ENCODE measurements around the gene APOBEC3G. TPM values are rescaled to one million over a fixed set of nuclear protein-coding genes. Genes with fewer than 3 reads are reported as not detected.
"Not testable (repeated sequence)": the region's sequence is repeated elsewhere in the genome, so short reads cannot be mapped to it uniquely, and the experiment has no call there.

Gene APOBEC3G
- total RNA-seq, 4 donors from 2014 or later: 7.1 to 11.6 (median 9.4) TPM; not detected in 1

DNA sequence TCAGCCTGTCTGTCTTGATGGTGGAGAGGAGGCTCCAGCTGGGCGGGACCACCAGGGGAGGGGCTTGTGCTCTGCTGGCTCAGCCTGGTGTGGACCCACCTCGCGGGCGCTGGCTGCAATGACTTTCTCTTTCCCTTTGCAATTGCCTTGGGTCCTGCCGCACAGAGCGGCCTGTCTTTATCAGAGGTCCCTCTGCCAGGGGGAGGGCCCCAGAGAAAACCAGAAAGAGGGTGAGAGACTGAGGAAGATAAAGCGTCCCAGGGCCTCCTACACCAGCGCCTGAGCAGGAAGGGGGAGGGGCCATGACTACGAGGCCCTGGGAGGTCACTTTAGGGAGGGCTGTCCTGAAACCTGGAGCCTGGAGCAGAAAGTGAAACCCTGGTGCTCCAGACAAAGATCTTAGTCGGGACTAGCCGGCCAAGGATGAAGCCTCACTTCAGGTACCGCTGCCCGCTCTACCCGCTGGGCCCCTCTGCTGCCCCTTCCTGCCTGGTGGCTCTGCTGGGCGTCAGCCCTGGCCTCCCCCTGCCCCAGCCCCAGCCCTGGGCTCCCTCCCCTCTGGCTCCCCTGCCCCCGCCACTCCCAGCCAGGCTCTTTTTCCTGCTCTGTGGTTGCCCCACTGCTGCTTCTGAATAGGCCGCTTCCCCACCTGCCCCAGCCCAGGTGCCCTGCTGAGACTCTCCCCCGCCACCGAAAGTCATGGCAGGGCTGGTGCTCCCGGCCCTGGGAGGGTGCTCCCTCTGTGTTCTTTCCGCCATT lies 36.4 kb upstream of the APOBEC3G start, which contains the start of gene APOBEC3F:
APOBEC3F (plus strand) TSS at position 327 of the 759 bp plus-strand sequence; CDS start at position 424, 97 bp downstream.
- TF ChIP-seq, protein P1, sequence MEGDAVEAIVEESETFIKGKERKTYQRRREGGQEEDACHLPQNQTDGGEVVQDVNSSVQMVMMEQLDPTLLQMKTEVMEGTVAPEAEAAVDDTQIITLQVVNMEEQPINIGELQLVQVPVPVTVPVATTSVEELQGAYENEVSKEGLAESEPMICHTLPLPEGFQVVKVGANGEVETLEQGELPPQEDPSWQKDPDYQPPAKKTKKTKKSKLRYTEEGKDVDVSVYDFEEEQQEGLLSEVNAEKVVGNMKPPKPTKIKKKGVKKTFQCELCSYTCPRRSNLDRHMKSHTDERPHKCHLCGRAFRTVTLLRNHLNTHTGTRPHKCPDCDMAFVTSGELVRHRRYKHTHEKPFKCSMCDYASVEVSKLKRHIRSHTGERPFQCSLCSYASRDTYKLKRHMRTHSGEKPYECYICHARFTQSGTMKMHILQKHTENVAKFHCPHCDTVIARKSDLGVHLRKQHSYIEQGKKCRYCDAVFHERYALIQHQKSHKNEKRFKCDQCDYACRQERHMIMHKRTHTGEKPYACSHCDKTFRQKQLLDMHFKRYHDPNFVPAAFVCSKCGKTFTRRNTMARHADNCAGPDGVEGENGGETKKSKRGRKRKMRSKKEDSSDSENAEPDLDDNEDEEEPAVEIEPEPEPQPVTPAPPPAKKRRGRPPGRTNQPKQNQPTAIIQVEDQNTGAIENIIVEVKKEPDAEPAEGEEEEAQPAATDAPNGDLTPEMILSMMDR (IDR thresholded peaks at IDR 0.05): peak in 1 of 5 experiments; percentile 15
- TF ChIP-seq POLR2AphosphoS5 (IDR thresholded peaks at IDR 0.05): peak in 2 of 3 donors; percentile 32 to 40
- peak; percentile 67 for TF ChIP-seq POLR2A (IDR thresholded peaks at IDR 0.05)
- H3K27me3 ChIP-seq; intact Hi-C loops (cut with DNase I; ENCODE audit: low total_unique reads); H3K36me3 ChIP-seq; in situ Hi-C loops (cut with MboI; ENCODE audit: low pct_ligation_motif_present in 1 of 4, low pct_unique_long_range_greater_than_20kb in 1 of 4, low sequenced_read_pairs in 3 of 4); H3K9me3 ChIP-seq: not testable (repeated sequence)
- Histone ChIP-seq H3K4me1 (peaks cover 7 to 15% (median 9%) of the 10 kb centered on the region in 4 donors), H3K27ac (peak within 1 kb of the TSS; percentile 85 to 97 (median 92)), H3K4me3 (peak within 1 kb of the TSS; percentile 50 to 74 (median 65))
- WGBS, 2 donors (ENCODE audit: low coverage in 1 of 2): 0% methylated on average over 20 of the region's 21 CpGs; no CpG with 5 or more reads in 1 of the 2 donors
- peak; percentile 68 for DNase-seq

DNA sequence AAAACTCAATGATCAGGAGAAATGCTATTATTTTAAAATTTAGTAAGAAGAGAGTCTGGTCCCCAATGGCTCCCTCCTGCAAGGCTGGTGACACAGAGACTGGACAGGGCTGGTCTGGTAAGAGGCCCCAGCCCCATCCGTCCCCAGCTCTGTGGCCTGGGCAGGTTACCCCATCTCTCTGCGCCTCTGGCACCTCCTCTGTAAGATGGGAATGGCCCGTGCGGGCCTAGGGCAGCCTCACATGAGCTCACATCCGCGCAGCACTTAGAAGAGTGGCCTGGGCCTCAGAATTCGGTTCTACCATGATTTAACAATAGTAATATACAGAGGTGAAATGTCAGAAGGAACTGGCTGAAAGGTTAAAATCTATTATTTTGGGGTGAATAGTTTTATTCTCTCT lies 35.2 kb upstream of the APOBEC3G start:
- no peak overlapping the region for H3K4me3 ChIP-seq
- H3K36me3 ChIP-seq: no peaks in the 10 kb centered on the region
- H3K27ac ChIP-seq: peak overlapping the region in 1 of 4 donors; percentile 96
- in situ Hi-C loops (cut with MboI; ENCODE audit: low pct_ligation_motif_present in 1 of 4, low pct_unique_long_range_greater_than_20kb in 1 of 4, low sequenced_read_pairs in 3 of 4) (no loop called here), intact Hi-C loops (cut with DNase I; ENCODE audit: low total_unique reads) (no loop called here)
- H3K4me1 ChIP-seq: peaks cover 7 to 15% (median 9%) of the 10 kb centered on the region in 4 donors
- TF ChIP-seq EP300 (IDR thresholded peaks at IDR 0.05; ENCODE audit: low read depth): no peak
- no peak for TF ChIP-seq POLR2AphosphoS5 (IDR thresholded peaks at IDR 0.05)
- TF ChIP-seq, protein P1 (IDR thresholded peaks at IDR 0.05): no peak
- TF ChIP-seq POLR2A (IDR thresholded peaks at IDR 0.05): no peak
- no peaks in the 10 kb centered on the region for H3K9me3 ChIP-seq
- WGBS, 2 donors (ENCODE audit: low coverage in 1 of 2): 95 to 100% methylated on average over 3 to 7 of the region's 7 CpGs
- DNase-seq: no peak
- no peaks in the 10 kb centered on the region for H3K27me3 ChIP-seq

DNA sequence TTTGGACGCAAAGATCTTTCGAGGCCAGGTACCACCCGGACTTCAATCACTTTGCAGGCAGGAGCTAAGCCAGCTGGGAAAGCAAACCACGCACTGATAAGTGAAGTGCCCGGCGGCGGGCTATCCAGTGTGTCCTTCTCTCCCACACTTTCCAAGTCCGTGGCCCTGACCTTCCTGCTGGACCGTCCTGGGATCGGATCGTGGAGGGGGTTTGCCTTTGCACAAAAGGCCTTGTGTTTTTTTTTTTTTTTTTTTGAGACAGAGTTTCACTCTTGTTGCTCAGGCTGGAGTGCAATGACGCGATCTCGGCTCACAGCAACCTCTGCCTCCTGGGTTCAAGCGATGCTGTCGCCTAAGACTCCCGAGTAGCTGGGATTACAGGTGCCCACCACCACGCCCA lies 34.0 kb upstream of the APOBEC3G start:
- H3K27ac ChIP-seq; in situ Hi-C loops (cut with MboI; ENCODE audit: low pct_ligation_motif_present in 1 of 4, low pct_unique_long_range_greater_than_20kb in 1 of 4, low sequenced_read_pairs in 3 of 4); H3K9me3 ChIP-seq; intact Hi-C loops (cut with DNase I; ENCODE audit: low total_unique reads); H3K27me3 ChIP-seq; H3K4me3 ChIP-seq; DNase-seq; H3K36me3 ChIP-seq: not testable (repeated sequence)
- 92 to 97% methylated on average over 5 to 18 of the region's 18 CpGs for WGBS, 2 donors (ENCODE audit: low coverage in 1 of 2)
- H3K4me1 ChIP-seq: peaks cover 7 to 15% (median 9%) of the 10 kb centered on the region in 4 donors

GRCh38 chr22:39045136-39045535 lies 31.9 kb upstream of the APOBEC3G start:
- in situ Hi-C loops (cut with MboI; ENCODE audit: low pct_ligation_motif_present in 1 of 4, low pct_unique_long_range_greater_than_20kb in 1 of 4, low sequenced_read_pairs in 3 of 4); DNase-seq; H3K36me3 ChIP-seq; H3K9me3 ChIP-seq; H3K27me3 ChIP-seq; H3K4me3 ChIP-seq; H3K27ac ChIP-seq; intact Hi-C loops (cut with DNase I; ENCODE audit: low total_unique reads): not testable (repeated sequence)
- WGBS, 2 donors (ENCODE audit: low coverage in 1 of 2): 89% methylated on average over 14 of the region's 14 CpGs; no CpG with 5 or more reads in 1 of the 2 donors
- H3K4me1 ChIP-seq: peaks cover 7 to 12% (median 8%) of the 10 kb centered on the region in 4 donors

- intact Hi-C loops (cut with DNase I; ENCODE audit: low total_unique reads); H3K4me1 ChIP-seq; H3K4me3 ChIP-seq; DNase-seq; H3K27ac ChIP-seq; H3K36me3 ChIP-seq; H3K27me3 ChIP-seq; H3K9me3 ChIP-seq; in situ Hi-C loops (cut with MboI; ENCODE audit: low pct_ligation_motif_present in 1 of 4, low pct_unique_long_range_greater_than_20kb in 1 of 4, low sequenced_read_pairs in 3 of 4): not testable (repeated sequence)
- WGBS, 2 donors (ENCODE audit: low coverage in 1 of 2): 66 to 86% methylated on average over 4 to 7 of the region's 7 CpGs
These were observed 27.6 kb upstream of the APOBEC3G start for GRCh38 chr22:39049486-39049885.

GRCh38 chr22:39051844-39052495 lies 25.1 kb upstream of the APOBEC3G start:
- H3K4me1 ChIP-seq; H3K36me3 ChIP-seq; H3K9me3 ChIP-seq; intact Hi-C loops (cut with DNase I; ENCODE audit: low total_unique reads); DNase-seq; H3K27ac ChIP-seq; in situ Hi-C loops (cut with MboI; ENCODE audit: low pct_ligation_motif_present in 1 of 4, low pct_unique_long_range_greater_than_20kb in 1 of 4, low sequenced_read_pairs in 3 of 4); H3K4me3 ChIP-seq; H3K27me3 ChIP-seq: not testable (repeated sequence)
- 65% methylated on average over 18 of the region's 18 CpGs; no CpG with 5 or more reads in 1 of the 2 donors for WGBS, 2 donors (ENCODE audit: low coverage in 1 of 2)
